GM23248 (cell line): ENCODE results near the gene PTPRU.

Experiments used
- EZH2 ChIP-seq: fragments of 200-600 bp; sonication (generic); IDR thresholded peaks from 2 replicates; pipeline ENCODE4 v1.6.1; 2018; ENCODE audit warnings: antibody characterized with exemption, mild to moderate bottlenecking; ENCODE audit not compliant: insufficient read depth, poor library complexity, severe bottlenecking
- EZH2phosphoT487 ChIP-seq: fragments of 200-600 bp; sonication (generic); IDR thresholded peaks from 2 replicates; pipeline ENCODE4 v1.6.1; 2018; ENCODE audit warnings: antibody characterized with exemption, moderate library complexity, mild to moderate bottlenecking, low read depth; ENCODE audit not compliant: insufficient read depth

DNA sequence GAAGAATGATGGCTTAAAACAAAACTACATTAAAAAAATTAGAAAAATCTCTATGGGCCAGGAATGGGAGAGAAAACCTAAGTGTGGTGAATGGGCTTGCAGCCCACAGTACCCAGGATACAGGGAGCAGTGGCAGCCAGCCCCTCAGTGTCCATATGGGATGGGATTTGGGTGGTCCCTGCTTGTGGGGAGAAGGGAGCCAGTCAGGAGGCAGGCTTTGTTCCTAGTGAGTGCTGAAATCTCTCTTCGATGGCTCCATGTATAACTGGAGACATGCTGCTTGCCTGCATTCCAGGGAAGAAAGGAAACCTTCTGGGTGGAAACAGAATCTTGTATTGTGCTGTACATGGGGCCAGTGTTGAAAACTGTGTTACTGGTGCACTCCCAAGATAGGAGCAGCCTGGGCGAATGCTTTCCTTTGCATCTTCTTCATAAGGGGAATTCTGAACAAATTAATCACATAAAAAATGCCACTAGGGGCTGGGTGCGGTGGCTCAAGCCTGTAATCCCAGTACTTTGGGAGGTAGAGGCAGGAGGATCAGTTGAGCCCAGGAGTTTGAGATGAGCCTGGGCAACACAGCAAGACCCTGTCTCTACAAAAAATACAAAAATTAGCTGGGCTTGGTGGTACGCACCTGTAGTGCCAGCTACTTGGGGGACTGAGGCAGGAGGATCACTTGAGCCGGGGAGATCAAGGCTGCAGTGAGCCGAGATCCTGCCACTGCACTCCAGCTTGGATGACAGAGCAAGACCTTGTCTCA lies 36.0 kb downstream of the PTPRU start:
- TF ChIP-seq EZH2 = no peak
- TF ChIP-seq EZH2phosphoT487 = no peak
